A673 (cell line): ENCODE results near the gene CTNS. TPM values are rescaled to one million over a fixed set of nuclear protein-coding genes. Genes with fewer than 3 reads are reported as not detected.

Experiments
- BruUV-seq: library from RNA; stranded (reverse); fragments of 400-500 nt; replicated peaks from 2 replicates; lab custom pipeline; 2021; lab: Mats Ljungman, UMichigan
- CTCF ChIA-PET: fragments of 300-600 bp; sonication (Branson Sonifier 250); formaldehyde crosslinking; loops from one replicate; lab custom pipeline; 2022; ENCODE audit warnings: antibody characterized with exemption; lab: Charles Lee
- POLR2A ChIA-PET: fragments of 300-600 bp; sonication (Branson Sonifier 250); formaldehyde crosslinking; loops from one replicate; lab custom pipeline; 2022; ENCODE audit warnings: antibody characterized with exemption; ENCODE audit not compliant: low non-redundant PET; lab: Charles Lee
- DNase-seq: peaks from one replicate; pipeline ENCODE4 v3.0.0-alpha.2; 2015; ENCODE audit warnings: low spot score
- H3K27ac ChIP-seq: fragments of 200-600 bp; sonication (generic); 2 replicates; pipeline ENCODE4 v1.5.1; 2016; ENCODE audit warnings: mixed run types, low read depth, mild to moderate bottlenecking, mixed read lengths, antibody characterized with exemption, low read length; ENCODE audit not compliant: poor library complexity, severe bottlenecking
- H3K27me3 ChIP-seq: fragments of 200-600 bp; sonication (generic); replicated peaks from 2 replicates; pipeline ENCODE4 v1.6.1; 2017; ENCODE audit warnings: mixed run types, low read depth, mild to moderate bottlenecking, mixed read lengths, antibody characterized with exemption, low read length; ENCODE audit not compliant: insufficient read depth, poor library complexity
- H3K36me3 ChIP-seq: fragments of 200-600 bp; sonication (generic); 2 replicates; pipeline ENCODE4 v1.6.1; 2016; ENCODE audit warnings: mixed run types, mild to moderate bottlenecking, mixed read lengths, antibody characterized with exemption, low read length; ENCODE audit not compliant: insufficient read depth, poor library complexity, severe bottlenecking
- H3K4me1 ChIP-seq: fragments of 200-600 bp; sonication (generic); 2 replicates; pipeline ENCODE4 v1.6.1; 2017; ENCODE audit warnings: mixed run types, mild to moderate bottlenecking, mixed read lengths, antibody characterized with exemption, low read length; ENCODE audit not compliant: insufficient read depth, poor library complexity, severe bottlenecking
- H3K4me3 ChIP-seq: fragments of 200-600 bp; sonication (generic); 2 replicates; pipeline ENCODE4 v1.5.1; 2016; ENCODE audit warnings: low read depth, mixed run types, mild to moderate bottlenecking, mixed read lengths, low read length; ENCODE audit not compliant: poor library complexity, severe bottlenecking
- H3K9me3 ChIP-seq: fragments of 200-600 bp; sonication (generic); 2 replicates; pipeline ENCODE4 v1.6.1; 2016; ENCODE audit warnings: mixed run types, low read depth, mild to moderate bottlenecking, mixed read lengths, antibody characterized with exemption, low read length; ENCODE audit not compliant: poor library complexity, severe bottlenecking
- EZH2 ChIP-seq: fragments of 200-600 bp; sonication (generic); IDR thresholded peaks from 2 replicates; pipeline ENCODE4 v1.6.1; 2017; ENCODE audit warnings: borderline replicate concordance, low read depth, mild to moderate bottlenecking, mixed read lengths, antibody characterized with exemption, low read length; ENCODE audit not compliant: poor library complexity, severe bottlenecking
- intact Hi-C: fragments of 100-400 bp; cut with micrococcal nuclease; formaldehyde crosslinking; loops from one replicate; pipeline ENCODE4 v1.10.0; 2022; ENCODE audit not compliant: unreplicated experiment
- total RNA-seq: library from RNA; stranded (reverse); gene quantifications from 2 replicates; pipeline ENCODE4 v1.2.3, GENCODE V29; 2021
- TF ChIP-seq, protein P1 (sequence below): fragments of 300-800, 200-600 bp; sonication (generic); conservative IDR thresholded peaks from 2 replicates; pipeline ENCODE4 v1.5.1; 2017; ENCODE audit warnings: low read depth, mild to moderate bottlenecking, antibody characterized with exemption, low read length, moderate library complexity, mixed read lengths

Gene CTNS
- total RNA-seq, 1 experiment from 2014 or later: 12.6 TPM

DNA sequence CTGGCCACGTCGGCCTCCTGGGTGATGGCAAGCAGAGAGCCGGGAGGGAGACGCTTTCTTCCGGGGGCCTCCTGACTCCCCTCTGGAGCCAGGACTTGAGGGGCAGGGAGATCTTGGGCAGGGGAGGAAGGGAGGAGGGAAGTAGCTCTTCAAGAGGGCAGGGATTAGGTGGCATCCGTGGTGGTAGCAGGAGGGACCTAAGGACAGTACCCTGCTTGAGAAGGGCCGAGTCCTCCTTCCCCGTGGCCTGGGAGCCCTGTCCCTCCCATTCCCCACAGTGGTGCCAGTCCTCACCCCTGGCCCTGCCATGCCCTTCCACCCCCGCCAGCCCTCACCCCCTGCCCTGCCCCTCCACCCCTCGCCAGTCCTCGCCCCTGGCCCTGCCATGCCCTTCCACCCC, 19.2 kb downstream of the CTNS start:
- Histone ChIP-seq H3K27ac (no peak overlapping the region), H3K9me3 (no peaks in the 10 kb centered on the region), H3K4me3 (no peak overlapping the region), H3K4me1 (no peaks in the 10 kb centered on the region), H3K27me3 (no peaks in the 10 kb centered on the region), H3K36me3 (no peaks in the 10 kb centered on the region)
- ChIA-PET CTCF (no interaction called here), POLR2A (interaction anchor here (0.6 kb wide), 1 partner anchor 96 kb away, joined by 3 read pairs; no protein-coding TSS in a partner anchor)
- DNase-seq: no peak
- no TSS peak for BruUV-seq
- intact Hi-C loops: no loop called here
- TF ChIP-seq, protein P1, sequence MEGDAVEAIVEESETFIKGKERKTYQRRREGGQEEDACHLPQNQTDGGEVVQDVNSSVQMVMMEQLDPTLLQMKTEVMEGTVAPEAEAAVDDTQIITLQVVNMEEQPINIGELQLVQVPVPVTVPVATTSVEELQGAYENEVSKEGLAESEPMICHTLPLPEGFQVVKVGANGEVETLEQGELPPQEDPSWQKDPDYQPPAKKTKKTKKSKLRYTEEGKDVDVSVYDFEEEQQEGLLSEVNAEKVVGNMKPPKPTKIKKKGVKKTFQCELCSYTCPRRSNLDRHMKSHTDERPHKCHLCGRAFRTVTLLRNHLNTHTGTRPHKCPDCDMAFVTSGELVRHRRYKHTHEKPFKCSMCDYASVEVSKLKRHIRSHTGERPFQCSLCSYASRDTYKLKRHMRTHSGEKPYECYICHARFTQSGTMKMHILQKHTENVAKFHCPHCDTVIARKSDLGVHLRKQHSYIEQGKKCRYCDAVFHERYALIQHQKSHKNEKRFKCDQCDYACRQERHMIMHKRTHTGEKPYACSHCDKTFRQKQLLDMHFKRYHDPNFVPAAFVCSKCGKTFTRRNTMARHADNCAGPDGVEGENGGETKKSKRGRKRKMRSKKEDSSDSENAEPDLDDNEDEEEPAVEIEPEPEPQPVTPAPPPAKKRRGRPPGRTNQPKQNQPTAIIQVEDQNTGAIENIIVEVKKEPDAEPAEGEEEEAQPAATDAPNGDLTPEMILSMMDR: no peak
- TF ChIP-seq EZH2: no peak

DNA sequence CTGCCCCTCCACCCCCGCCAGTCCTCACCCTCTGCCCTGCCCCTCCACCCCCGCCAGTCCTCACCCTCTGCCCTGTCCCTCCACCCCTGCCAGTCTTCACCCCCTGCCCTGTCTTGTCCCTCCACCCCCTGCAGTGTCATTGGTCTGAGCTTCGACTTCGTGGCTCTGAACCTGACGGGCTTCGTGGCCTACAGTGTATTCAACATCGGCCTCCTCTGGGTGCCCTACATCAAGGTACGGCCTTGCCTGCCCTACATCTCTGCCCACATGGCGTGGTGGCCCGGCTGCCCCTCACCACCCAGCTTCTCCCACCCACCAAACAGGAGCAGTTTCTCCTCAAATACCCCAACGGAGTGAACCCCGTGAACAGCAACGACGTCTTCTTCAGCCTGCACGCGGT, 19.8 kb downstream of the CTNS start:
- POLR2A ChIA-PET: no interaction called here
- BruUV-seq: no TSS peak
- H3K4me3 ChIP-seq: no peak overlapping the region
- H3K27me3 ChIP-seq: no peaks in the 10 kb centered on the region
- intact Hi-C loops: no loop called here
- H3K36me3 ChIP-seq: no peaks in the 10 kb centered on the region
- no peaks in the 10 kb centered on the region for H3K4me1 ChIP-seq
- DNase-seq: no peak
- CTCF ChIA-PET: no interaction called here
- H3K27ac ChIP-seq: no peak overlapping the region
- TF ChIP-seq, protein P1: no peak
- TF ChIP-seq EZH2: no peak
- no peaks in the 10 kb centered on the region for H3K9me3 ChIP-seq

DNA sequence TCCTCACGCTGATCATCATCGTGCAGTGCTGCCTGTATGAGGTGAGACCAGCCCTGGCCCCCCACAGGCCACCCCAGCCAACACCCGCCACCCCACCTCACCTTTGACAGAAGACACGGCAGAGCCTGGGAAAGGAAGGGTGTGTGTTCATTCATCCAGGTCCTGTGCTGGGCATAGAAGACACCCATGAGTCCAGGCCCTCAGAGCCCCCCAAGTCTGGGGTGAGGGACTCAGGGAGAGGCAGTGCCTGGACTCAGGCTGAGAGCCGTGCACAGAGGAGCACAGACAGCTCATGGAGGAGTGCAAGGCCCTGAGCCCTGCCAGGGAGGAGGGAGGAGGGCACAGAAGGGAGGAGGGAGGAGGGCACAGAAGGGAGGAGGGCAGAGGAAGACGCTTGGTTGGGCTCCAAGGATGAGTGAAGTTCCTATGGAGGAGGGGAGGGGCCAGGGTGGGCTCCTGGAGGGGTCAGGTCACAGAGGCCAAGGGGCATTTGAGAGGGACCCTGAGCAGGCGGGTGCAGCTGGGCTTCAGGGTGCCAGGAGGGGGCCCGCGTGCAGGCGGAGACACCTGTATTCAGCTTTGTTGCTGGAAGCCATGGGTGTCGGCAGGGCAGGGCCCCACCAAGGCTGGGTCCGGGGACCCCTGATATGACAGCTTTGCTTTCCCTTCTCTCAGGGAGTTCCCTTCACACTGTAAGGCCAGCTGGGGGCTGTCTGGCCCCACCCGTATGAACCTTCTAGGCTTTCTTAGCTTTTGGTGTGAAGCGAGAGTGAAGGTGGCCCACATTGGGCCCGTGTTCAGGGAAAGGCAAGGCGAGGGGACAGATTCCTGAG, 20.4 kb downstream of the CTNS start:
- Histone ChIP-seq H3K27me3 (no peaks in the 10 kb centered on the region), H3K36me3 (no peaks in the 10 kb centered on the region), H3K4me1 (no peaks in the 10 kb centered on the region), H3K9me3 (no peaks in the 10 kb centered on the region), H3K4me3 (no peak overlapping the region), H3K27ac (no peak overlapping the region)
- CTCF ChIA-PET: no interaction called here
- intact Hi-C loops: no loop called here
- POLR2A ChIA-PET: no interaction called here
- DNase-seq: no peak
- TF ChIP-seq, protein P1: no peak
- TF ChIP-seq EZH2: no peak
- no TSS peak for BruUV-seq
